GM21447 (cell line): ENCODE measurements around the gene OSBPL1A.
"Not testable (repeated sequence)": the region's sequence is repeated elsewhere in the genome, so short reads cannot be mapped to it uniquely, and the experiment has no call there.

Experiments used
- ATAC-seq: cut with Tn5 transposase; IDR thresholded peaks from one replicate; pipeline ENCODE4 v1.9.1; 2021; ENCODE audit not compliant: unreplicated experiment

Gene OSBPL1A

DNA sequence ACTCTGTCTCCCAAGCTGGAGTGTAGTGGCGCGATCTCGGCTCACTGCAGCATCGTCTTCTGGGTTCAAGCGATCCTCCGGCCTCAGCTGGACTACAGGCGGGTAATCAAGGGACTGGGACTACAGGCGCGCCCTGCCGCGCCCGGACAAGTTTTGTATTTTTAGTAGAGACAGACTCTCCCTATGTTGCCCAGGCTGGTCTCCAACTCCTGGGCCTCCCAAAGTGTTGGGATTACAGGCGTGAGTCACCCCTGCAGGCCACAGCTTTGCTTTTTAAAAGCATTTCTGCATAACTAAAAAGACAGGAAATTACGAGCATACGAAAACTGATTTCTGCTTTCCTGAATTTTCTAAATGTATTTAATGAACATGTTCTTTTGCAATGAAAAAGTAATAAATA is 916 bp upstream of the OSBPL1A start:
- ATAC-seq = no peak

DNA sequence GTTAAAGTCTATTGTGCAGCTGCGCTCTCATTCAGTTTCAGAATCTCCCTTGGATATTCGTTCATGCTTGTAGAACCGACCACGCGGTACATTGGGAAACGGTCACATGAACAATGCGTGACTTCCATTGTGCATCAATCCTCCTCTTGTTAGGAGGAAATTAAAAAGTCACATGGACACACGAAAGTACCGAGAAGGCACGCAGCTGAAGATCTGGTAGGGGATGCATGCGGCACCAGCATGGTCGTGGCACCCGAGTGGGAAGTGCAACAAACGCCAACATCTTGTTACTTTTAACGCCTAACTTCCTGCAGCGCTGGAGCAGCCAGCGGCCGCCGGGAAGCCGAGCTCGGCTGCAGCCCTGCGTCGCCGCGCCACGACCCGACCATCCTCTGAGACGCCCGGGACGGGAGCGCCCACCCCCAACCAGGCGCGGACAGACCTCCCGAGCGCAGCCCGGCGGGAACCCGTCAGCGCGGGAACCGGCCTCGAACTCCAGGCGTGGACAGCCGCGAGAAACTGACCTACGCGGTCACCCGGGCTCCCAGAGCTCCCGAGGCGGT is 412 bp downstream of the OSBPL1A start:
- no peak for ATAC-seq

DNA sequence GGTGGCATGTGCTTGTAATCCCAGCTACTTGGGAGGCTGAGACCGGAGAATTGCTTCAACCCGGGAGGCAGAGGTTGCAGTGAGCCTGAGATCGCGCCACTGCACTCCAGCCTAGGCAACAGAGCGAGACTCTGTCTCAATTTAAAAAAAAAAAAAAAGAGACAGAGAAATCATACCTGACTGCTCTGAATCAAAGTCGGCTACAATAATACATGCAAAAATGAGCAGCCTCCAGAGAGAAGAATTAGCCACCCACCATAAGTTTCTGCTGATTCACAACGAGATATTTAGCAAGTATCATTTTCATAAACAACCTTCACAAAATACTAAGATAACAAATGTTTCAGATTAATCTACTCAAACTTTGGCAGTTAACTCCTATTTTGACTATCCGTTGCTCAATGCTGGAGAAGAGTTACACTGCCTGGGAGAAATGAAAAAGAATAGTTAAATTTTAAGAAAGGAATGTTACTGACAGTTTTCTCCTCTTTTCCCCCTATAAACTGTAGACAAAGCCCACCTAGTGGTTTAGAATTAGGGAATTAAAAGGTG is 1.5 kb downstream of the OSBPL1A start:
- no peak for ATAC-seq

DNA sequence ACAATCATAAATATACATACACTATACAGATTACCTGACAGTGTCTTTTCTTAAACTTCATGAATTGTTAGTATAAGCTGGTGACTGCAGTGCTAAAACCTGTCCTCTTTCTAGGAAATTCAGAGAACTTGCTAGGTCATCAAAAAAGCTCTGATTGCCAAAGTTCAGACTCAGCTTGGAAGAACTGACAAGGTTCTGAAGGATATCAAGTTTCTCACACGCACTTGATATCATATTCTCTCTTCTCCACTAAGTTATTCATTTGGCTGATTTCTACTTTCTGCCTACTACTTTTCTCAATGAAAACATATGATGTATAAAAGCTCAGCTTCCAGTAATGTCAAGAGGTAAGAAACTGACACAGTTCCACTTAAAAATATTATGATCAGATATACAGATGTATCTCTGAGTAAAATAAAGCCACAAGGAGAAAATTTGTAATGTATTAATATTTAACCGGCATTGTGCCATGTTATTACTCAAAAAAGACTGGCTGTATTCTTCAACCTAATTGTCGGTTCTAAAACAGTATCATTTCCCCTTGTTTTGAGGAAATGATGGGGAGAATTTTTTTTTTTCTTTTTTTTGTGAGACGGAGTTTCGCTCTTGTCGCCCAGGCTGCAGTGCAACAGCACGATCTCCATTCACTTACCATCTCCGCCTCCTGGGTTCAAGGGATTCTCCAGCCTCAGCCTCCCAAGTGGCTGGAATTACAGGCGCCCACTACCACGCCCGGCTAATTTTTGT is 2.4 kb downstream of the OSBPL1A start:
- ATAC-seq = no peak

DNA sequence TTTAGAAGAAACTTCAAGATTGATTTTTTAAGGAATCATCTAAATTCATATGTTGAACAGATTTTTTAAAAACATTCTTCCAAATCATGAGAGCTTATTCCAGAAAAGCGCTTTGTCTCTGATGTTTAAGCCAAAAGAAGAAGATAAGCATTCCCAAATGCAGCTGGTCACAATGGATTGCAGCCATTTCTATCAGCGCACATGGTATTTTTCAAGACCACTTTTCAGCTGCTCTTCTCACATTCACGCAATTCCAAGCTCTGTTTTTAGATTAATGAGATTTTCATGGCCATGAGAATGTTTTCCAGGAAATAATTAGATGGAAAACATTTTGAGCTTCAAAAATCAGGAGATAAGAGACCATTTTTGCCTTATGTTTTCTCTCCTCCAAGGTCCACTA is 8.7 kb downstream of the OSBPL1A start:
- no peak for ATAC-seq

- no peak for ATAC-seq
Measured at GRCh38 chr18:24386681-24387080, 10.9 kb downstream of the OSBPL1A start.

- ATAC-seq = no peak
Measured at GRCh38 chr18:24381126-24381525, 16.5 kb downstream of the OSBPL1A start.

DNA sequence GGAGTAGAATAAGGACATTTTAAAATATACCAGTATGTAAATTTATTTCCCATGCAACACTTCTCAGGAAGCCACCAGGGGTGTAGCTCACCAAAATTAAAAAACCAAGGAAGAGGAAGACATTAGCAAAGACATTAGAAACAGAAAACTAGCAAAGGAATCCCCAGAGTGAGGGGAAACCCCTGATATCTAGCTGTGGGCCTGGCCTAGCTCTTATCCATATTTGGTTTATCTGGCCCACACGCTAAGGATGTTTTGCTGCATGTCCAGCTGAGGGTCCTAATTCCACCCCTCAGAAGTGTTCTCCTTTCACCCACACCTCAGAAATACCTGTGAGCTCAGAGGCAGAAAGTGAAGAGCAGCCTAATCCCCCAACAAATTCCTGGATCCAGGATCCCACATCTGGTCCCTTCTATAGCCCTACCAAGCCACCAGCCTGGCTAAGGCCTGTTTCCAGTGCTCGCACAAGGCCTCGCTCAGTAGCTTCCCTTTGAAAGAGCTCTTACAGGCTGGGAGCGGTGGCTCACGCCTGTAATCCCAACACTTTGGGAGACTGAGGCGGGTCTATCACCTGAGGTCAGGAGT is 17.4 kb downstream of the OSBPL1A start:
- ATAC-seq = no peak

- no peak for ATAC-seq
Measured at GRCh38 chr18:24378598-24378997, 19.0 kb downstream of the OSBPL1A start.

GRCh38 chr18:24376531-24376930 is 21.1 kb downstream of the OSBPL1A start:
- ATAC-seq = not testable (repeated sequence)

- no peak for ATAC-seq
Measured at GRCh38 chr18:24373328-24373727, 24.3 kb downstream of the OSBPL1A start.

GRCh38 chr18:24372279-24372872 is 25.2 kb downstream of the OSBPL1A start:
- ATAC-seq = no peak

DNA sequence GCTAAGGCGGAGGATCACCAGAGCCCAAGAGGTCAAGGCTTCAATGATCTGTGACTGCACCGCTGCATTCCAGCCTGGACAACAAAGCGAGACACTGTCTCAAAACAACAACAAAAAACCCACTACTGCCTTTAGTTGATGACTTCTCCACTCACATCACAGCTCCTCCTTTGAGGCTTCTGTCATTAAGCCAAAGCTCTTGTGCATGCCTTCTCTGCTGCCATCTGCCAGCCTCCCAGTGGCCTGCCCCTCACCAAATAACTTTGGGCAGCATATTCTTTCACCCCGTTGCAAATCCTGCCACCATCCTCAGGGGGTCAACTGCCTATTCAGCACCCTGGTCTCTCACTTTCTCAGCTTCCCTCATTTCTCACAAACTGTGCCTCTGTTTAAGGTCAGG is 27.5 kb downstream of the OSBPL1A start:
- no peak for ATAC-seq

DNA sequence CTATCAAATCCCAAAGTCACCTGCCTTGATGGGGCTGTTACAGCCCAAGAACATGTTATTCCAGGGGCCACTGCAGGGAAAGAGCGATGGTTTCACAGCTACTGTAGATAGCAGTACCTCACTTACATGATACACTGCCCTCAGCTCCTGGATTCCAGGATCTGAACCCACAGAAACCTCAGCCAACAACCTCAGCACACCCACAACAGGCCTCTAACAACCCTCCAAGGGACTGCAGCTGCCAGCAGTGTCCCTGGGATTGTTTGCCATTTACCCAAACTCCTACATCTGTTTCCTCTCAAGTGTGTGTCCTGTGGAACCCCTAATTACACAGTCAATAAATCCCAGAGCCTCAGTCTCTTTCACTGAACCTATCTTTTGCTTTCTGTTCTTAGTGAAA is 28.2 kb downstream of the OSBPL1A start:
- no peak for ATAC-seq

- no peak for ATAC-seq
Measured at GRCh38 chr18:24368749-24369148, 28.9 kb downstream of the OSBPL1A start.

DNA sequence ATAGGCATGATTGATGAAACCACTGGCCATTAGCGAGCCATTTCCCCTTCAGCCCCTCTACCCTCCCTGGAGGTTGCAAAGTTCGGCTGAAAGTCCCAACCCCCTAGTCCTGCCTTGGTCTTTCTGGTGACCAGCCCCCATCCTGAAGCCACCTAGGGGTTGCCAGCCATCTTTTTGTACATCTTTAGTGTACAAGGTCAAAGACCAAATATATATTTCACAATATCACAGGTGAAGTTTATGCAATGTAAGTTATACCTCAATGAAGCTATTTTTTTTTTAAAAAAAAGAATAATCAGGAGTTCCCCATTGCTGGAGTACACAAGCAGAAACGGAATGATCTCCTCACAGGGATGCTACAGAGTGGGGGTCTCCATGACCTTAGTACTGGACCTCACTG is 31.3 kb downstream of the OSBPL1A start:
- no peak for ATAC-seq

- no peak for ATAC-seq
Measured at GRCh38 chr18:24364177-24364576, 33.4 kb downstream of the OSBPL1A start.

DNA sequence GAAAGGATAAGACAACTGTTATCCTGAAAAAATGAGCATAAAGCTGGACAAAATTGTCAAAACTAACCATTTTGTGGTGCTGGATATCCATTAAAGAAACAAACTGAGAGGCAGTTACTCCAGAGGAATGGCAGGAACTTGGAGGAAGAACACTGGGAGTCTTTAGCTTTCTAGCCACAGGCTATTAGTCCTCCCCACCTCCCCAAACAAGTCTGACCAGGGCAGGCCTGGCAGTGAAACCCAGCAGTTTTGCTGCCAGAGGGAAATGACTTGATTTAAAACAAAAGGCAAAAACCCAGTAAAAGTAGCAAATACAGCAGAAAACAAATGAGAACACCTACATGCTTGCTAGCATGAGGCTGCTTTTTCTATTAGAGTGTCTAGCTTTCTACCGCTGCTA is 34.9 kb downstream of the OSBPL1A start:
- no peak for ATAC-seq

- peak; percentile 75 for ATAC-seq
Measured at GRCh38 chr18:24359787-24360530, 37.7 kb downstream of the OSBPL1A start.

DNA sequence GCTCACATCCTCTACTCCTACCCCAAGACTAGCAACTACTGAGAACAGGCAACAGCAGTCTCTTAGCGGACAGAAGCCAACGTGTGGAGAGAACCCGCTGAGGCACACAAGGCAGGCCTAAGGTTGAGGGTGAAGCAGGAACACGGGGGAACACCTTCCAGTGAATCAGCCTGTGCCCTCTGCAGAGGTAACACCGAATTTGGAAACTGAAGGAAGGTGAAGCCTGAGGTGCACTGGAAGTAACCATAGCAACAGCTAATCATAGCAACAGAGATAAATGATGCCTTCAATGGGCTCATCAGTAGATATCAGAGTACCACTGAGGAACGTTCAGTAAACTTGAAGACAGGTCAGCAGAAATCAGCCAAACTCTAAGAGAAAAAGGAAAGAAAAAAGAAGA is 43.3 kb downstream of the OSBPL1A start:
- ATAC-seq = no peak

- no peak for ATAC-seq
Measured at GRCh38 chr18:24346254-24346653, 51.4 kb downstream of the OSBPL1A start.
